MM.1S (cell line): ENCODE measurements around the gene TMEM86A.

Experiments used
- CTCF ChIP-seq: fragments of 300-600 bp; sonication (generic); IDR thresholded peaks from 2 replicates; pipeline ENCODE4 v1.5.1; 2016; ENCODE audit warnings: antibody characterized with exemption, low read length, mixed read lengths
- EZH2phosphoT487 ChIP-seq: fragments of 300-600 bp; sonication (generic); IDR thresholded peaks from 2 replicates; pipeline ENCODE4 v1.6.1; 2018; ENCODE audit warnings: antibody characterized with exemption, low read length

GRCh38 chr11:18723991-18724390 lies 25.4 kb downstream of the TMEM86A start:
- TF ChIP-seq CTCF (no peak), EZH2phosphoT487 (no peak)
